Mucosa of descending colon (tissue), 3 donors: ENCODE measurements around the gene KLHDC7B. TPM values are rescaled to one million over a fixed set of nuclear protein-coding genes. Genes with fewer than 3 reads are reported as not detected.

Source experiments
- ATAC-seq: fragments of 200-7000 bp; cut with Tn5 transposase; one replicate; pipeline ENCODE4 v1.9.1; 2020; ENCODE audit warnings: mild to moderate bottlenecking, moderate library complexity
- DNase-seq, 3 donors: peaks; one replicate each; pipeline ENCODE4 v3.0.0-alpha.2; 2020
- H3K36me3 ChIP-seq: fragments of 200-600 bp; one replicate; pipeline ENCODE4 v1.8.0; 2021; ENCODE audit warnings: low read depth, mild to moderate bottlenecking
- H3K4me1 ChIP-seq: fragments of 200-600 bp; one replicate; pipeline ENCODE4 v1.8.0; 2021; ENCODE audit warnings: low read depth, mild to moderate bottlenecking
- H3K4me3 ChIP-seq: fragments of 200-600 bp; one replicate; pipeline ENCODE4 v1.8.0; 2021; ENCODE audit warnings: mild to moderate bottlenecking
- H3K9me3 ChIP-seq: fragments of 200-600 bp; one replicate; pipeline ENCODE4 v1.8.0; 2021; ENCODE audit warnings: mild to moderate bottlenecking
- intact Hi-C, 2 donors: fragments of 100-400 bp; cut with DNase I in 1 of 2; cut with micrococcal nuclease in 1 of 2; formaldehyde crosslinking; loops; one replicate each; pipeline versions ENCODE4 v1.11.0 to v1.11.1; 2022; cut with DNase I, micrococcal nuclease
- total RNA-seq, 3 donors: library from RNA; stranded (reverse); fragmentation: NEBNext Ultra II Directional in 2 of 3; extraction: Animal tissue kit (Norgen Biotek cat#: 25700) in 2 of 3; gene quantifications; one replicate each; pipeline versions ENCODE4 v1.2.1 to v1.2.4, GENCODE V29; 2021 to 2023
- TF ChIP-seq, protein P1 (sequence below): fragments of 200-600 bp; IDR thresholded peaks from one replicate; pipeline ENCODE4 v1.8.0; 2022; ENCODE audit warnings: antibody characterized with exemption, mild to moderate bottlenecking
- donor health status: DM: no; HTN: no; CAD: no; lungs with moderate emphysema.
- donor health status: DM: no; HTN: no; CAD: no.
- donor health status: DM: no; HTN: yes; CAD: no.

KLHDC7B gene
- total RNA-seq, 3 donors from 2014 or later = 0.55 to 1.7 TPM; not detected in 1

DNA sequence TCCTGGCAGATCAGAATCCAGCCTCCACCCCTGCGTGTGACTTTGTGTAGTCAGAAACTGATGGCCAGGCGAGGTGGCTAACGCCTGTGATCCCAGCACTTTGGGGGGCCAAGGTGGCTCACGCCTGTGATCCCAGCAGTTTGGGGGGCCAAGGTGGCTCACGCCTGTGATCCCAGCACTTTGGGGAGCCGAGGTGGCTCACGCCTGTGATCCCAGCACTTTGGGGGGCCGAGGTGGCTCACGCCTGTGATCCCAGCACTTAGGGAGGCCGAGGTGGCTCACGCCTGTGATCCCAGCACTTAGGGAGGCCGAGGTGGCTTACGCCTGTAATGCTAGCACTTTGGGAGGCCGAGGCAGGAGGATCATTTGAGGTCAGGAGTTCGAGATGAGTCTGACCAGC is 32.5 kb upstream of the KLHDC7B start:
- DNase-seq (no peak), ATAC-seq (no peak)
- TF ChIP-seq, protein P1, sequence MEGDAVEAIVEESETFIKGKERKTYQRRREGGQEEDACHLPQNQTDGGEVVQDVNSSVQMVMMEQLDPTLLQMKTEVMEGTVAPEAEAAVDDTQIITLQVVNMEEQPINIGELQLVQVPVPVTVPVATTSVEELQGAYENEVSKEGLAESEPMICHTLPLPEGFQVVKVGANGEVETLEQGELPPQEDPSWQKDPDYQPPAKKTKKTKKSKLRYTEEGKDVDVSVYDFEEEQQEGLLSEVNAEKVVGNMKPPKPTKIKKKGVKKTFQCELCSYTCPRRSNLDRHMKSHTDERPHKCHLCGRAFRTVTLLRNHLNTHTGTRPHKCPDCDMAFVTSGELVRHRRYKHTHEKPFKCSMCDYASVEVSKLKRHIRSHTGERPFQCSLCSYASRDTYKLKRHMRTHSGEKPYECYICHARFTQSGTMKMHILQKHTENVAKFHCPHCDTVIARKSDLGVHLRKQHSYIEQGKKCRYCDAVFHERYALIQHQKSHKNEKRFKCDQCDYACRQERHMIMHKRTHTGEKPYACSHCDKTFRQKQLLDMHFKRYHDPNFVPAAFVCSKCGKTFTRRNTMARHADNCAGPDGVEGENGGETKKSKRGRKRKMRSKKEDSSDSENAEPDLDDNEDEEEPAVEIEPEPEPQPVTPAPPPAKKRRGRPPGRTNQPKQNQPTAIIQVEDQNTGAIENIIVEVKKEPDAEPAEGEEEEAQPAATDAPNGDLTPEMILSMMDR = no peak
- Histone ChIP-seq H3K36me3 (no peaks in the 10 kb centered on the region), H3K9me3 (no peaks in the 10 kb centered on the region), H3K4me1 (peaks cover 8% of the 10 kb centered on the region), H3K4me3 (no peak overlapping the region)
- intact Hi-C loops = no loop called here

DNA sequence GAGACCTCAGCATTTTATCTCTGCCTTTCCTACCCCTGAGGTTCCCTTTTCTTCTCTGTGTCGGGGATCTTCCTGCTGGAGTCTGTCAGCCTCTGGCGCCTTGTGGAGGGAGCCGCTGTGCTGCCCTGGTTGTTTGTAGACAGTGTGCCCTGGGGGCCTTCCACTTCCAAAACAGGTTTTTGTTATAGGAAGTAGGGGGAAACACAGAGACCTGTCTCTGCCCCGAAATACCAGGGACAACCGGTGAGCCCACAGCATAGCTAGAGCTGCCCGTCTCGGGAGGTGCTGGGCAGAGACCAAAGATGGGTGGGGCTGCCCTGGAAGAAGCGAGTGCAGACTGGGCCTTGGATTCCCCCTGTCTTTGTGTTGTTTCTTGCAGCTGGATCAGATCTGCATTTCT is 29.6 kb upstream of the KLHDC7B start:
- no peaks in the 10 kb centered on the region for H3K9me3 ChIP-seq
- ATAC-seq (no peak), DNase-seq (no peak)
- TF ChIP-seq, protein P1 = no peak
- no peaks in the 10 kb centered on the region for H3K36me3 ChIP-seq
- H3K4me1 ChIP-seq = no peaks in the 10 kb centered on the region
- no peak overlapping the region for H3K4me3 ChIP-seq
- intact Hi-C loops = no loop called here

GRCh38 chr22:50516891-50517290 is 28.8 kb upstream of the KLHDC7B start:
- no peaks in the 10 kb centered on the region for H3K9me3 ChIP-seq
- TF ChIP-seq, protein P1 = no peak
- H3K4me1 ChIP-seq = no peaks in the 10 kb centered on the region
- no peaks in the 10 kb centered on the region for H3K36me3 ChIP-seq
- DNase-seq = no peak
- ATAC-seq = no peak
- intact Hi-C loops = no loop called here
- H3K4me3 ChIP-seq = no peak overlapping the region

GRCh38 chr22:50517495-50518260 is 28.0 kb upstream of the KLHDC7B start:
- no peak for ATAC-seq
- DNase-seq = no peak
- H3K4me3 ChIP-seq = no peak overlapping the region
- TF ChIP-seq, protein P1 = no peak
- peaks cover 3% of the 10 kb centered on the region for H3K36me3 ChIP-seq
- H3K9me3 ChIP-seq = no peaks in the 10 kb centered on the region
- no peaks in the 10 kb centered on the region for H3K4me1 ChIP-seq
- intact Hi-C loops = no loop called here

GRCh38 chr22:50518606-50519005 is 27.1 kb upstream of the KLHDC7B start:
- no peak for DNase-seq
- ATAC-seq = no peak
- no peak overlapping the region for H3K4me3 ChIP-seq
- no peaks in the 10 kb centered on the region for H3K9me3 ChIP-seq
- intact Hi-C loops = no loop called here
- TF ChIP-seq, protein P1 = no peak
- H3K36me3 ChIP-seq = peaks cover 6% of the 10 kb centered on the region
- H3K4me1 ChIP-seq = peaks cover 6% of the 10 kb centered on the region
